ENCODE data around the gene NOC4L.
A peak's percentile ranks its signal among the peaks of the same experiment; 100 is the strongest.

Gene NOC4L

DNA sequence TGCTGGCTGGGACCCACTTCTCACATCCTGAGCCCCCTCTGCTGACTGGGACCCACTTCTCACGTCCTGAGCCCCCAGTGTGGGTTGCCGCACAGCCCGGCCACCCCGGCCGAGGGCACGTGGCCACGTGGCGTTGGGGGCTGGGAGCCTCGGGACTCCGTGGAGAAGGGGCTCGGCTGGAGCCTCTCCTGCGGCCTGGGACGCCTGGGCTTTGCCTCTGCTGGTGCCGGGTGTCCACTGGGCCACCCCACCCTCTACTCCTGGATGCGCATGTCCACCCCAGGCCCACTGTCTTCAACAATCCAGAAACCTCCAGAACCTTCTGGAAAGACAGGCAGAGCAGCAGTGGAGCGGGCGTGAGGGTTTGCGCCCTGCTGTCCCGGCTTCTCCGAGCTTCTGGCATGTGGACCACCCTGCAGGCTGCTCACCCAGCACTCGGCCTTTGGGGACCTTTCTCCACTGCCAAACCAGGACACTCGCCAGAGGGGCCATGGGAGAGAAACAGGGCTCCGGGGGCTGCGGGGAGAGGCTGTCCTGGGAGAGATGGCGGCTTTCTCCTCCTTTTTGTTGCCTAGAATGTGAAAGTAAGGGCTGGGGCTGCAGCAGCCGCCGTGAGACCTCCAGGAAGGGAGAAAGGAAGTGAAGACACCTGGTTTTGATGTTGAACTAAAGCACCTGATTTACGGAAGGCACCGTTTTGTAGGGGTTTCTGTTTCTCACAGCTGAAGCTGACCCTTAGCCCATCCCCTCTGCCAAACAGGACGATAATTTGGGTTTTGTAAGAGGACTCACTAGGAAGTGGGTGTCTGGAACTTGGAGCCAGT lies 30.0 kb downstream of the NOC4L start:
- H3K4me1 ChIP-seq, result peaks cover 52 to 98% (median 96%) of the 10 kb centered on the region in 10 experiments
- TF ChIP-seq Cebpa-rat (IDR thresholded peaks at IDR 0.05), result no peak
- H3K4me3 ChIP-seq, result no peak overlapping the region
- H3K36me3 ChIP-seq, result no peaks in the 10 kb centered on the region
- H3K27me3 ChIP-seq, result peaks cover 8 to 58% (median 35%) of the 10 kb centered on the region in 11 experiments; a peak in 20 of 22 replicates
- H3K27ac ChIP-seq, result peak overlapping the region in 1 of 11 experiments; percentile 46; a peak in 1 of 22 replicates
- no peaks in the 10 kb centered on the region for H3K9me3 ChIP-seq (replicated peaks in 1 of 11)
- H3K4me2 ChIP-seq, result peak overlapping the region in 9 of 11 experiments; percentile 67 to 96 (median 84); a peak in 18 of 22 replicates
- H4K20me1 ChIP-seq, result peaks cover 0 to 22% (median 0%) of the 10 kb centered on the region in 11 experiments; a peak in 3 of 22 replicates
- peak overlapping the region in 3 of 11 experiments; percentile 21 to 44 (median 38); a peak in 2 of 22 replicates for H3K9ac ChIP-seq

DNA sequence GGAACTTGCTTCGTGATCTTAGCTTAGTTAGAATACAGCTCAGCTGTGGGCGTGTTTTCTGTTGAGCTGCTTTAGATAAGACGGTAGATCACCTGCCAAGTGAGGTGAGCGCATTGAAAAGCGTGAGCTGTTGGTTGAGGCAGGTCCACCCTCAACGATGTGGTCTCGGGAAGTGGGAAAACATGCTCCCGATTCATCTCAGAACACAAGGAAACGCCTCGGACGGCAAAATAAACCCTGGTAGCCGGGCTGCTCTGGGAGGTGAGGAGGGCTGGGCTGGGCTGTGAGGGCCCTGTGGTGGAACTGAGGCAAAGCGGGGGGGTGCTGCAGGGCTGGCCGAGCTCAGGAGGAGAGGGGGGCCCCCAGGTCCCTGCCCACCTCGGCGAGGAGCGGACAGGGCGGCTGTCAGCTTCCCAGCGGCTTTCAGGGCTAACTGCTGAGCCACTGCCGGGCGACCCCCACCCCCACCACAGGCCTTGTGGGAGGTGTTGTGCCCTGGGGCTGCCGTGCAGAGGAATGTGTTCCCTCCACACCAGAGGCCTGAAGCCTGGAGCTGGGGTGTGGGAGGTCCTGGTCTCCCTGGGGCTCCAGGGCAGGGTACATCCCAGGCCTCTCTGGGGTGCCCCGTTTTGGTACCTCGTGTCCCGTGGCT lies 30.7 kb downstream of the NOC4L start:
- Histone ChIP-seq H3K9ac (peak overlapping the region in 2 of 11 experiments; percentile 4 to 18; a peak in 1 of 22 replicates), H3K9me3 (replicated peaks in 1 of 11) (no peaks in the 10 kb centered on the region), H3K36me3 (no peaks in the 10 kb centered on the region), H3K4me3 (no peak overlapping the region), H3K27me3 (peaks cover 8 to 60% (median 35%) of the 10 kb centered on the region in 11 experiments; a peak in 20 of 22 replicates), H4K20me1 (peaks cover 0 to 22% (median 0%) of the 10 kb centered on the region in 11 experiments; a peak in 3 of 22 replicates), H3K27ac (peak overlapping the region in 3 of 11 experiments; percentile 4 to 46 (median 45); a peak in 5 of 22 replicates), H3K4me2 (peak overlapping the region in 9 of 11 experiments; percentile 67 to 96 (median 84); a peak in 19 of 22 replicates), H3K4me1 (peaks cover 58 to 99% (median 96%) of the 10 kb centered on the region in 10 experiments)
- TF ChIP-seq Cebpa-rat (IDR thresholded peaks at IDR 0.05), result no peak

DNA sequence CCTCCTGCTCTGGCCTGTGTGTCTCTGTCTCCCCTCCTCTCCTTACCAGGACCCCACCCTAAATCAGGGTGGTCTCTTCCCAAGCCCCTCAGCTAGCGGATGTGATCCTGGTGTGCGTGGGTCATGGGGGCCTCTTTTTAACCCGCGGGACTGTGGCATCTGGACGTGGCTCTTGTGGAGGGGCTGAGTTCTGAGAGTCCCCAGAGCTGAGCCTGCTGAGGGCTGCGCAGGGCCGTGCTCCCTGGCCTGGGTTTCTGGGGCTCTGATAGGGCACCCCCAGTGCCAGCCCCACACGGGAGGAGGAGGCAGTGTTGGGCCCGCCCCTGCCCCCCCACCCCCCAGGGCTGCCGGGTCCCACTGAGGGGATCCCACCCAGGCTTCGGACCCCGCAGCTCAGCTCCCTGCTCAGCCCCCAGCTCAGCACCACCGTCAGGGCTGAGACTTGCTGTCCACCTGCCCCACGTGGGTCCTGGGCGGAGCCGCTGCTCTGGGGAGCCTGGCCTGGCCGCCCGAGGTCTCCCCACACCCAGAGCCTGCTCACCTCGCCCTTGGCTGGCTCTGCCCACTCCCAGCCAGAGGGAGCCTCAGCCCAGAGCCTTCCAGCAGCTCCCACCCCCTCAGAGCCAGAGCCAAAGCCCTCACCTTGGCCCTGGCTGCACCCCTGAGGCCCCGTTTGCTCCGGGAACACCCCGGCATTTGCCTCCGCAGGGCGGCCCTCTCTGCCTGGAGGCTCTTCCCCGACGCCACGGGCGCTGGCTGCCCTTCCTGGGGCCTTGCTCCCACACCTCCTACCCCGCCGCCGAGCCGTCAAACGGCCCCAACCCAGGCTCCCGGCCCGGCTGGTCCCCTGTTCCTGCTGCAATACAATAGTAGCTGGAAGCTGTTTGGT lies 31.5 kb downstream of the NOC4L start:
- Histone ChIP-seq H3K9ac (peak overlapping the region in 2 of 11 experiments; percentile 10 to 18; a peak in 2 of 22 replicates), H3K4me2 (peak overlapping the region; percentile 78 to 96 (median 85)), H3K27ac (peak overlapping the region in 8 of 11 experiments; percentile 3 to 55 (median 34); a peak in 10 of 22 replicates), H3K36me3 (no peaks in the 10 kb centered on the region), H4K20me1 (peaks cover 0 to 22% (median 0%) of the 10 kb centered on the region in 11 experiments; a peak in 3 of 22 replicates), H3K9me3 (replicated peaks in 1 of 11) (no peaks in the 10 kb centered on the region), H3K4me3 (no peak overlapping the region), H3K27me3 (peaks cover 8 to 52% (median 31%) of the 10 kb centered on the region in 11 experiments; a peak in 20 of 22 replicates), H3K4me1 (peaks cover 58 to 99% (median 96%) of the 10 kb centered on the region in 10 experiments)
- no peak for TF ChIP-seq Cebpa-rat (IDR thresholded peaks at IDR 0.05)

DNA sequence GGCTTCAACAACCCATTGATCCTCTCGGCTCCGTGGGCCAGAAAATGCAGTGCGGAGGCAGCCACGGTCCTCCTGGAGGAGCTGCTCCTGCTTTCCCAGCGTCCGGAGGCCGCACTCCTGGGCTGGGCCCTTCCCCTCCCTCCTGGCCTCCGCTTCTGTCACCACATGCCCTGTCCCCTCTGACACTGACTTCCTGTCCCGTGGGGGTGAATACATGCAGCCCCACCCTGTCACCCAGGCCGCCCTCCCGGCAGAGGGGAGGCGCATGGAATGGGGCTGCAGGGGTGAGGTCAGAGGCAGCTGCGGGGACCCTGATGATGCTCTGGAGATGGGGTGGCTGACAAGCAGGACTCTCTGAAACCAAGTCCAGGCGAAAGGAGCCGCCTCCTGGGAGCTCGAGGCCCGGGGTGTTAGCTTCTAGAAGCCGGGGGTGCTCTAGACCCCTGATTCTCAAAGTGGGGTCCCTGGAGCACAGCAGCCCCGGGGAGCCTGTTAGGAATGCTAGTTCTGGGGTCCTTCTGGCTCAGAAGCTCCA lies 32.2 kb downstream of the NOC4L start:
- peaks cover 56 to 99% (median 96%) of the 10 kb centered on the region in 10 experiments for H3K4me1 ChIP-seq

GRCh38 chr12:132176920-132177551 lies 32.8 kb downstream of the NOC4L start:
- Histone ChIP-seq H3K4me3 (0 out of 20 replicates have a peak overlapping the region, but pooled peaks of 1 of the 10 experiments have one; percentile 21), H3K27ac (peak overlapping the region in 8 of 11 experiments; percentile 6 to 55 (median 34); a peak in 11 of 22 replicates), H3K4me2 (peak overlapping the region; percentile 71 to 95 (median 80))

More for the DNA sequence above, 32.2 kb downstream of the NOC4L start:
- Histone ChIP-seq H3K27ac (peak overlapping the region in 8 of 11 experiments; percentile 3 to 55 (median 34); a peak in 10 of 22 replicates), H4K20me1 (peaks cover 0 to 21% (median 0%) of the 10 kb centered on the region in 11 experiments; a peak in 3 of 22 replicates), H3K9ac (peak overlapping the region in 5 of 11 experiments; percentile 10 to 61 (median 21); a peak in 6 of 22 replicates), H3K27me3 (peaks cover 8 to 45% (median 29%) of the 10 kb centered on the region in 11 experiments; a peak in 20 of 22 replicates), H3K4me2 (peak overlapping the region; percentile 71 to 95 (median 80)), H3K36me3 (no peaks in the 10 kb centered on the region), H3K4me3 (no peak overlapping the region), H3K9me3 (replicated peaks in 1 of 11) (no peaks in the 10 kb centered on the region)
- TF ChIP-seq Cebpa-rat (IDR thresholded peaks at IDR 0.05), result no peak

GRCh38 chr12:132178316-132178715 lies 34.1 kb downstream of the NOC4L start:
- Histone ChIP-seq H3K27me3 (peaks cover 0 to 26% (median 14%) of the 10 kb centered on the region in 11 experiments; a peak in 20 of 22 replicates), H3K9me3 (replicated peaks in 1 of 11) (no peaks in the 10 kb centered on the region), H3K4me3 (peak overlapping the region; percentile 39 to 65 (median 52); a peak in 18 of 20 replicates), H3K4me2 (peak overlapping the region; percentile 89 to 100 (median 97)), H4K20me1 (peaks cover 0 to 7% (median 0%) of the 10 kb centered on the region in 11 experiments; a peak in 2 of 22 replicates), H3K36me3 (no peaks in the 10 kb centered on the region), H3K27ac (peak overlapping the region; percentile 68 to 80 (median 75)), H3K9ac (peak overlapping the region; percentile 47 to 76 (median 70); a peak in 21 of 22 replicates), H3K4me1 (peaks cover 40 to 98% (median 92%) of the 10 kb centered on the region in 10 experiments)
- no peak for TF ChIP-seq Cebpa-rat (IDR thresholded peaks at IDR 0.05)

More at GRCh38 chr12:132176920-132177551, 32.8 kb downstream of the NOC4L start:
- TF ChIP-seq Cebpa-rat (IDR thresholded peaks at IDR 0.05), result no peak
- Histone ChIP-seq H3K9ac (peak overlapping the region in 6 of 11 experiments; percentile 2 to 61 (median 16); a peak in 9 of 22 replicates), H3K9me3 (replicated peaks in 1 of 11) (no peaks in the 10 kb centered on the region), H4K20me1 (peaks cover 0 to 15% (median 0%) of the 10 kb centered on the region in 11 experiments; a peak in 3 of 22 replicates), H3K4me1 (peaks cover 52 to 99% (median 96%) of the 10 kb centered on the region in 10 experiments), H3K27me3 (peaks cover 8 to 39% (median 26%) of the 10 kb centered on the region in 11 experiments; a peak in 20 of 22 replicates), H3K36me3 (no peaks in the 10 kb centered on the region)

Data from BLaER1 treated with 17β-estradiol and CSF1 and Interleukin-3, amounts not matched to agents 10 nM and 100 nM (cell line).